RWPE2 (cell line): Measurements from ENCODE around the gene XAGE3.
"Not testable (repeated sequence)": the region's sequence is repeated elsewhere in the genome, so short reads cannot be mapped to it uniquely, and the experiment has no call there.

Source experiments
- ATAC-seq: fragments of 200-7000 bp; cut with Tn5 transposase; 3 replicates; pipeline ENCODE4 v1.9.1; 2021; ENCODE audit warnings: low read depth
- DNase-seq: peaks from one replicate; pipeline ENCODE4 v3.0.0-alpha.2; 2020; ENCODE audit warnings: low spot score
- H3K27ac ChIP-seq: fragments of 450-650 bp; 2 replicates; pipeline ENCODE4 v1.5.1; 2017; ENCODE audit warnings: mild to moderate bottlenecking; ENCODE audit not compliant: poor library complexity, severe bottlenecking
- H3K27me3 ChIP-seq: fragments of 250-450 bp; sonication (Bioruptor Pico); 2 replicates; pipeline ENCODE4 v1.5.1; 2021; ENCODE audit warnings: mild to moderate bottlenecking, moderate library complexity; ENCODE audit not compliant: insufficient read depth, poor library complexity, severe bottlenecking
- H3K36me3 ChIP-seq: fragments of 250-450 bp; sonication (Bioruptor Pico); 2 replicates; pipeline ENCODE4 v1.5.1; 2020; ENCODE audit warnings: low read depth, mild to moderate bottlenecking, moderate library complexity
- H3K4me1 ChIP-seq: fragments of 250-450 bp; sonication (Bioruptor Pico); 2 replicates; pipeline ENCODE4 v1.5.1; 2021; ENCODE audit warnings: mild to moderate bottlenecking, moderate library complexity; ENCODE audit not compliant: insufficient read depth, poor library complexity, severe bottlenecking
- H3K4me3 ChIP-seq: fragments of 250-450 bp; sonication (Bioruptor Pico); 2 replicates; pipeline ENCODE4 v1.5.1; 2021; ENCODE audit warnings: mild to moderate bottlenecking, moderate library complexity; ENCODE audit not compliant: severe bottlenecking
- H3K9me3 ChIP-seq: fragments of 250-450 bp; sonication (Bioruptor Pico); 2 replicates; pipeline ENCODE4 v1.5.1; 2021; ENCODE audit warnings: mild to moderate bottlenecking, moderate library complexity; ENCODE audit not compliant: severe bottlenecking
- CTCF ChIP-seq: fragments of 450-650 bp; IDR thresholded peaks from one replicate; pipeline ENCODE4 v1.5.1; 2017; ENCODE audit warnings: mild to moderate bottlenecking, moderate library complexity; ENCODE audit not compliant: poor library complexity, severe bottlenecking

Gene XAGE3

DNA sequence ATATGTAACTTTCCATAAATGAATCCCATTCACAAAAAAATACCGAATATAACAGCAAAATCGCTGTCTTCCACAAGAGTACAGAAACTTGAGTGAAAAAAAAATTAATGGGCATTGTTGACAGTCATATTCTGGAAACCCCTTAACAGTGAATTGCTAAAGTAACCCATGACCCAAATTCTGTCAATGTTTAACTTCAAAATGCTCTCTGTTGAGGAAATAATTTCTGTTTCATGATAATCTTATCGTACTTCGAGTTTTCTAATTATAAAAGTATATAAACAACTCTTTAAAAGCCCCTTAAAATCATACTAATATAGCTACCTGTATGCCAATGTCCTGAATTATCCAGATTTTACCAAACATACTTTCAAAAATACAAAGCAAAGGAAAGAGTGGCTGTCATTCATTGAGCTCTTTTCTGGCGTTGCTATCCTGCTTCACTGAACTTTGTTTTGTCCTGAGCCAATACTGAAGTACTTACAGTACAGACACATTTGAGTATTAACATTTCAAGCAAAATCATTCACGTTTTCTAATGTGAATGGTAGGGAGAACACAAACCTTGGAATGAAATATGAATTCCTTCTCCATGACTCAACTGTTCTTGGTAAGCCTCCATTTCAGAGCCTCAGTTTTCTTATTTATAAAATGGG is 2.4 kb downstream of the XAGE3 start:
- Histone ChIP-seq H3K27ac (no peak overlapping the region), H3K27me3 (no peaks in the 10 kb centered on the region), H3K4me3 (no peak overlapping the region), H3K36me3 (no peaks in the 10 kb centered on the region), H3K9me3 (no peaks in the 10 kb centered on the region), H3K4me1 (no peaks in the 10 kb centered on the region)
- no peak for TF ChIP-seq CTCF
- DNase-seq (no peak), ATAC-seq (no peak)

- not testable (repeated sequence) for H3K36me3 ChIP-seq, H3K9me3 ChIP-seq, H3K27ac ChIP-seq, H3K27me3 ChIP-seq, ATAC-seq, H3K4me3 ChIP-seq, DNase-seq, H3K4me1 ChIP-seq
Measured at GRCh38 chrX:52856991-52857525, 10.8 kb downstream of the XAGE3 start.

- ATAC-seq, result 0 out of 3 replicates have a peak, but pooled peaks have one; percentile 19
- no peaks in the 10 kb centered on the region for H3K4me1 ChIP-seq
- DNase-seq, result no peak
- no peaks in the 10 kb centered on the region for H3K36me3 ChIP-seq
- no peak overlapping the region for H3K4me3 ChIP-seq
- H3K9me3 ChIP-seq, result no peaks in the 10 kb centered on the region
- no peak for TF ChIP-seq CTCF
- no peak overlapping the region for H3K27ac ChIP-seq
- no peaks in the 10 kb centered on the region for H3K27me3 ChIP-seq
Measured at GRCh38 chrX:52852110-52852860, 15.6 kb downstream of the XAGE3 start.

GRCh38 chrX:52843619-52844018 is 24.3 kb downstream of the XAGE3 start:
- H3K9me3 ChIP-seq, H3K4me1 ChIP-seq, DNase-seq, H3K27me3 ChIP-seq, H3K36me3 ChIP-seq, ATAC-seq, H3K27ac ChIP-seq, H3K4me3 ChIP-seq: not testable (repeated sequence)

GRCh38 chrX:52839137-52839536 is 28.7 kb downstream of the XAGE3 start:
- no peak for DNase-seq
- TF ChIP-seq CTCF, result no peak
- no peak for ATAC-seq

More at GRCh38 chrX:52839137-52839536, 28.7 kb downstream of the XAGE3 start:
- no peak overlapping the region for H3K4me3 ChIP-seq
- H3K4me1 ChIP-seq, result no peaks in the 10 kb centered on the region
- H3K27ac ChIP-seq, result no peak overlapping the region
- H3K9me3 ChIP-seq, result no peaks in the 10 kb centered on the region
- no peaks in the 10 kb centered on the region for H3K36me3 ChIP-seq
- H3K27me3 ChIP-seq, result no peaks in the 10 kb centered on the region
